K562 (cell line): Measurements from ENCODE around the gene AQP5. TPM values are rescaled to one million over a fixed set of nuclear protein-coding genes. Genes with fewer than 3 reads are reported as not detected.

Source experiments
- ATAC-seq: fragments of 200-7000 bp; cut with Tn5 transposase; 3 replicates; pipeline ENCODE4 v1.9.1; 2020; ENCODE audit warnings: moderate library complexity
- BruUV-seq: library from RNA; stranded (reverse); fragments of 400-500 nt; replicated peaks from 2 replicates; lab custom pipeline; 2021; lab: Mats Ljungman, UMichigan
- CTCF ChIA-PET: fragments of 300-600 bp; formaldehyde crosslinking; extraction: SDS; loops from one replicate; lab custom pipeline; 2021; ENCODE audit warnings: low intra/inter-chr PET ratio; lab: Yijun Ruan, JAX
- POLR2A ChIA-PET: fragments of 300-600, 350-650 bp; sonication (Branson Sonifier 250); formaldehyde crosslinking; extraction: SDS; loops from one replicate; lab custom pipeline; 2021; ENCODE audit warnings: antibody characterized with exemption, inconsistent platforms; lab: Yijun Ruan, JAX
- DNase-seq, 4 experiments: peaks; one replicate each; pipeline versions ENCODE4 v3.0.0 to v3.0.0-alpha.2; 2011 to 2018; ENCODE audit warnings: low spot score in 3 of 4, mixed read lengths in 3 of 4; ENCODE audit errors: extremely low read depth in 1 of 4
- FAIRE-seq: peaks from 2 replicates; lab custom pipeline; 2011; peaks lifted over from hg19 to GRCh38; lab: Jason Lieb, UNC
- H2AFZ ChIP-seq: 2 replicates; pipeline ENCODE4 v1.6.0; 2011; ENCODE audit warnings: low read depth, low read length, control low read depth, inconsistent platforms
- H3K27ac ChIP-seq: fragments of 200-600 bp; 3 replicates; pipeline ENCODE4 v1.8.0; 2011; ENCODE audit warnings: low read depth, mild to moderate bottlenecking, control low read depth, inconsistent platforms, low read length, moderate library complexity, mixed read lengths; ENCODE audit errors: extremely low read depth
- H3K27me3 ChIP-seq, 2 experiments: fragments of 300-600 bp in 1 of 2; 2 replicates in 1 of 2; 3 replicates in 1 of 2; pipeline versions ENCODE4 v1.6.0 to v1.8.0; 2011; ENCODE audit warnings: inconsistent platforms in 2 of 2, low read length in 2 of 2, mild to moderate bottlenecking in 1 of 2, mixed read lengths in 1 of 2, moderate library complexity in 1 of 2; ENCODE audit not compliant: control insufficient read depth in 2 of 2, insufficient read depth in 2 of 2
- H3K36me3 ChIP-seq: fragments of 300-600 bp; 3 replicates; pipeline ENCODE4 v1.8.0; 2011; ENCODE audit warnings: mild to moderate bottlenecking, low read length, inconsistent platforms; ENCODE audit not compliant: control insufficient read depth, insufficient read depth
- H3K4me1 ChIP-seq, 2 experiments: fragments of 200-600 bp in 1 of 2; replicated peaks in 1 of 2; 2 replicates in 1 of 2; 3 replicates in 1 of 2; pipeline versions ENCODE4 v1.5.1 to v1.8.0; 2011; ENCODE audit warnings: inconsistent platforms in 2 of 2, low read length in 2 of 2, mild to moderate bottlenecking in 1 of 2, mixed read lengths in 1 of 2, moderate library complexity in 1 of 2; ENCODE audit not compliant: control insufficient read depth in 2 of 2, insufficient read depth in 2 of 2
- H3K4me2 ChIP-seq: 2 replicates; pipeline ENCODE4 v1.6.1; 2011; ENCODE audit warnings: low read length, control low read depth, inconsistent platforms, mixed read lengths; ENCODE audit not compliant: insufficient read depth
- H3K4me3 ChIP-seq: fragments of 200-600 bp; sonication (generic), shearing (Covaris generic); 2 replicates; pipeline ENCODE4 v1.5.1; 2016; ENCODE audit warnings: control low read depth, inconsistent platforms
- H3K79me2 ChIP-seq: fragments of 200-600 bp; 3 replicates; pipeline ENCODE4 v1.8.0; 2011; ENCODE audit warnings: low read length, inconsistent platforms; ENCODE audit not compliant: control insufficient read depth, insufficient read depth
- H3K9ac ChIP-seq, 2 experiments: 2 replicates each; pipeline versions ENCODE4 v1.6.0 to v1.6.1; 2011; ENCODE audit warnings: low read depth in 2 of 2, low read length in 2 of 2, control low read depth in 1 of 2, inconsistent platforms in 1 of 2, mild to moderate bottlenecking in 1 of 2, mixed read lengths in 1 of 2; ENCODE audit not compliant: insufficient read depth in 1 of 2
- H3K9me1 ChIP-seq: one replicate; pipeline ENCODE4 v1.6.0; 2011; ENCODE audit warnings: inconsistent platforms, mild to moderate bottlenecking, low read length, moderate library complexity; ENCODE audit not compliant: control insufficient read depth, insufficient read depth
- H3K9me3 ChIP-seq: replicated peaks from 2 replicates; pipeline ENCODE4 v1.5.1; 2011; ENCODE audit warnings: low read depth, low read length, inconsistent platforms; ENCODE audit not compliant: control insufficient read depth, insufficient read depth
- H4K20me1 ChIP-seq: replicated peaks from 2 replicates; pipeline ENCODE4 v1.6.1; 2011; ENCODE audit warnings: low read length, inconsistent platforms, mixed read lengths; ENCODE audit not compliant: control insufficient read depth, insufficient read depth
- AFF1 ChIP-seq, 2 experiments: fragments of 450-650 bp; IDR thresholded peaks; 2 replicates each; pipeline ENCODE4 v1.6.1; 2018; ENCODE audit warnings: mild to moderate bottlenecking in 2 of 2, low read depth in 1 of 2; ENCODE audit not compliant: partially characterized antibody in 2 of 2
- BDP1 ChIP-seq: IDR thresholded peaks from 3 replicates; pipeline ENCODE4 v1.6.1; 2011; ENCODE audit not compliant: insufficient read length, insufficient read depth
- CCNT2 ChIP-seq: IDR thresholded peaks from 2 replicates; pipeline ENCODE4 v1.6.1; 2011; ENCODE audit warnings: borderline replicate concordance, low read depth, mild to moderate bottlenecking, moderate library complexity, mixed read lengths, low read length; ENCODE audit not compliant: insufficient read length; ENCODE audit errors: extremely low read depth
- NBN ChIP-seq: fragments of 450-650 bp; IDR thresholded peaks from 2 replicates; pipeline ENCODE4 v1.6.1; 2016; ENCODE audit warnings: low read depth, mild to moderate bottlenecking
- NFIC ChIP-seq: fragments of 450-650 bp; IDR thresholded peaks from 2 replicates; pipeline ENCODE4 v1.6.1; 2017; ENCODE audit warnings: mild to moderate bottlenecking, inconsistent platforms
- ZNF263 ChIP-seq: sonication (generic); formaldehyde crosslinking; IDR thresholded peaks from 2 replicates; pipeline ENCODE4 v1.8.0; 2022; ENCODE audit warnings: mild to moderate bottlenecking, missing genetic modification reagents, borderline replicate concordance
- WGBS: fragments of 100-300 bp; shearing (Covaris generic); methylation state at CpG from one replicate; pipeline ENCODE4 v1.1.6; 2016; ENCODE audit warnings: low coverage, mixed read lengths; ENCODE audit not compliant: insufficient coverage; ENCODE audit errors: missing lambda C conversion rate; 5-methylcytosine and 5-hydroxymethylcytosine counted together
- in situ Hi-C: fragments of 300-500 bp; cut with MboI; formaldehyde crosslinking; loops from 4 replicates; pipeline ENCODE4 v1.15.0; 2018; ENCODE audit warnings: inconsistent platforms, mixed read lengths
- intact Hi-C: fragments of 100-400 bp; cut with micrococcal nuclease; formaldehyde crosslinking; loops from 2 replicates; pipeline ENCODE4 v1.14.2; 2022
- polyA plus RNA-seq, 8 experiments: library from polyadenylated mRNA; depleted of rRNA in 4 of 8; stranded (reverse) in 5 of 8; unstranded in 3 of 8; fragments of >200 nt; fragmentation: Nextera tagmentation in 2 of 8; fragmentation: Illumina TruSeq in 1 of 8; extraction: Ambion mirVana in 2 of 8; extraction: Trizol in 1 of 8; gene quantifications; 2 replicates each; pipeline versions ENCODE4 v1.2.1 to v1.2.3, GENCODE V29; 2011 to 2014; ENCODE audit warnings: inconsistent platforms in 1 of 8, missing spikeins in 1 of 8
- total RNA-seq, 7 experiments: library from RNA; depleted of rRNA in 6 of 7; stranded (reverse); fragments of >200 nt in 6 of 7; fragmentation: Illumina TruSeq in 2 of 7; extraction: Trizol in 2 of 7; gene quantifications; 2 replicates each; pipeline versions ENCODE4 v1.2.1 to v1.2.3, GENCODE V29; 2011 to 2021; ENCODE audit warnings: low replicate concordance in 1 of 7
- TF ChIP-seq, protein P1 (sequence below): fragments of 450-650 bp; formaldehyde crosslinking; IDR thresholded peaks from 2 replicates; pipeline ENCODE4 v1.4.0; 2020; ENCODE audit warnings: mild to moderate bottlenecking, moderate library complexity

The AQP5 gene
- total and polyA plus RNA-seq, 9 of the 15 experiments (the other 6 are each of a cell fraction or from before 2014, with no cell fraction given), result not detected

DNA sequence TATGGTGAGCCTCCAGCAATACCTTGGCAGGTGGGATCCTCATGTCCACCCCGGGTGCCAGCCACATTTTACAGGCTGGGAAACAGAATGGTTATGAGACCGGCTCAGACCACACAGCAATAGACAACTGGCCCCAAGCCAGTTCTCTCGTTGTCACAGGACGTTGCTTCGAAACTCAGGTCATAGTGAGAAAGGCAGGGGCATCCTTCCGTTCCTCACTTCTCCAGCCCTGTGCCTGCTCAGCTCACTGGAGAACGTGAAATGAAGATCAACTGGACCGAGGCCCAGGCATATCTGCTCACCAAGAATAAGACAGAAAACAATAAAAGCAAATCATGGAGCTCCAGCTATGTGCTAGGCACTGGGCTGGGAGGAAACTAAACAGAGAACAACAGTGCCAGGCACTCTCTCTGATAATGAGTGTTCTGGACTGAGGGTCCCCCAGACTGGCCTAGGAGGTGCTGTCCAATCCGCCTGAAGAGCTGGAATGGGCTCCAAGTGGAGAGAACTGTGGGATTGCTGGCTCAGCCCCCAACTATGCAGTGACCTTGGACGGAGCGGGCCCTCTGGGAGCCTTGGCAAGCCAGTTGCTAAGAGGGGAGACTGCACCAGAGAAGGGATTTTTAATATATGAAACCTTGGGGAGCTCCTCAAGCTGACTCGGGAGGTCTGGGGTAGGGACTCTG lies 39.2 kb upstream of the AQP5 start:
- WGBS, result 21% methylated on average over 12 of the region's 12 CpGs
- in situ Hi-C loops, result no loop called here
- H2AFZ ChIP-seq, result no peak overlapping the region
- CTCF ChIA-PET, result no interaction called here
- no peak overlapping the region for H3K4me2 ChIP-seq
- DNase-seq (no peak), ATAC-seq (no peak), FAIRE-seq (no peak)
- no peaks in the 10 kb centered on the region for H3K9me3 ChIP-seq
- no peak overlapping the region for H3K4me3 ChIP-seq
- H3K79me2 ChIP-seq, result no peaks in the 10 kb centered on the region
- POLR2A ChIA-PET, result interaction anchor here (0.6 to 1.0 kb wide), 5 partner anchors 16 to 42 kb away, joined by 3 to 4 read pairs (median 3); no protein-coding TSS in a partner anchor
- no peak overlapping the region for H3K27ac ChIP-seq
- no peaks in the 10 kb centered on the region for H3K36me3 ChIP-seq
- H4K20me1 ChIP-seq, result no peaks in the 10 kb centered on the region
- no peaks in the 10 kb centered on the region for H3K9me1 ChIP-seq
- H3K4me1 ChIP-seq, result no peaks in the 10 kb centered on the region
- no TSS peak for BruUV-seq
- TF ChIP-seq BDP1 (no peak), NFIC (peak; percentile 65; the same call in 1 of the 2 replicates)
- TF ChIP-seq, all 486 proteins: peak for 1
- intact Hi-C loops, result no loop called here
- Histone ChIP-seq H3K27me3 (peaks cover 5 to 40% of the 10 kb centered on the region in 2 experiments; a peak in 4 of 5 replicates), H3K9ac (no peak overlapping the region)

DNA sequence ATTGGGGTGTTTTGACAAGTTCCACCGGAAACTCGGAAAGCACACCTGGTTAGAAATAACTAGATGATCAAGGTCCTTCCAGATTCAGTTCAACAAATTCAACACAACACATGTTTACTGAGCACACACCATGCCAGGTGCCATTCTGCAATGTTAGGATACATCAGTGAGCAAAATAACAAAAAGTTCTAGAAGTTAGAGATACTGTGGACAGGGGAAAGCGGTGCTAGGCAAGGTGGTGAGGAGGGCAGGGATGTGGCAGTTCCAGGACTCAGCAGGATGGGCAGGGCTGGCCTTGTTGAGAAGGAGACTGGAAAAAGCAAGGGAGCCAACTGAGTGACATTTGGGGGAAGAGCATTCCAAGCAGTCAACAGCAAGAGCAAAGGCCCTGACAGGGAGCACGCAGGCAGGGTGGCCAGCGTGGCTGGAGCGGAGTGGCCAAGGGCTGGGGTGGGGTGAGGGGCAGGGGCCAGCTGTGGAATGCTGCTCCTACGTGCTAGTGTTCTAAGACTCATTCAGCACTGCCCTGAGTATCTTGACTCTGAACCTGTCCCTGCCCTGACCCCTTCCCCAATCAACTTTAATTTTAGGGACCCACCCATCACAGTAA lies 38.5 kb upstream of the AQP5 start:
- DNase-seq (no peak), ATAC-seq (no peak), FAIRE-seq (peak; percentile 19)
- H3K4me3 ChIP-seq, result no peak overlapping the region
- H3K9me1 ChIP-seq, result no peaks in the 10 kb centered on the region
- H3K4me2 ChIP-seq, result no peak overlapping the region
- no peaks in the 10 kb centered on the region for H3K36me3 ChIP-seq
- H3K9me3 ChIP-seq, result no peaks in the 10 kb centered on the region
- no TSS peak for BruUV-seq
- no peaks in the 10 kb centered on the region for H3K79me2 ChIP-seq
- H3K27me3 ChIP-seq, result peaks cover 5 to 34% of the 10 kb centered on the region in 2 experiments; a peak in 4 of 5 replicates
- no peak overlapping the region for H2AFZ ChIP-seq
- POLR2A ChIA-PET, result interaction anchor here (0.6 to 1.0 kb wide), 3 partner anchors 17 to 41 kb away, joined by 3 read pairs; no protein-coding TSS in a partner anchor
- no peak overlapping the region for H3K9ac ChIP-seq
- in situ Hi-C loops, result no loop called here
- intact Hi-C loops, result no loop called here
- 51% methylated on average over 7 of the region's 7 CpGs for WGBS
- CTCF ChIA-PET, result no interaction called here
- H3K4me1 ChIP-seq, result no peaks in the 10 kb centered on the region
- no peak overlapping the region for H3K27ac ChIP-seq
- H4K20me1 ChIP-seq, result no peaks in the 10 kb centered on the region
- TF ChIP-seq ZNF263 (CRISPR knock-in tag) (no peak), CCNT2 (no peak), AFF1 (IDR thresholded peaks at IDR 0.05; ENCODE audit: low read depth in 1 of 2, partially characterized antibody in 2 of 2) (peak in 1 of 2 experiments; percentile 58), NBN (no peak)
- TF ChIP-seq, protein P1, sequence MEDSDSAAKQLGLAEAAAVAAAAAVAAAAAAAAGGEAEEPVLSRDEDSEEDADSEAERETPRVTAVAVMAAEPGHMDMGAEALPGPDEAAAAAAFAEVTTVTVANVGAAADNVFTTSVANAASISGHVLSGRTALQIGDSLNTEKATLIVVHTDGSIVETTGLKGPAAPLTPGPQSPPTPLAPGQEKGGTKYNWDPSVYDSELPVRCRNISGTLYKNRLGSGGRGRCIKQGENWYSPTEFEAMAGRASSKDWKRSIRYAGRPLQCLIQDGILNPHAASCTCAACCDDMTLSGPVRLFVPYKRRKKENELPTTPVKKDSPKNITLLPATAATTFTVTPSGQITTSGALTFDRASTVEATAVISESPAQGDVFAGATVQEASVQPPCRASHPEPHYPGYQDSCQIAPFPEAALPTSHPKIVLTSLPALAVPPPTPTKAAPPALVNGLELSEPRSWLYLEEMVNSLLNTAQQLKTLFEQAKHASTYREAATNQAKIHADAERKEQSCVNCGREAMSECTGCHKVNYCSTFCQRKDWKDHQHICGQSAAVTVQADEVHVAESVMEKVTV, result no peak
